ENCODE results near the gene SLIT3.
A peak's percentile ranks its signal among the peaks of the same experiment; 100 is the strongest.

The SLIT3 gene

GRCh38 chr5:169301986-169302385 lies 1.0 kb upstream of the SLIT3 start:
- TF ChIP-seq EZH2phosphoT487 (IDR thresholded peaks at IDR 0.05; ENCODE audit: borderline replicate concordance, low read length): no peak
- TF ChIP-seq CTCF (IDR thresholded peaks at IDR 0.05; ENCODE audit: low read depth, low read length, poor library complexity, severe bottlenecking): no peak
- Histone ChIP-seq H3K36me3 (ENCODE audit: control insufficient read depth, low read length) (no peaks in the 10 kb centered on the region), H3K4me1 (ENCODE audit: control insufficient read depth, low read length) (peaks cover 5% of the 10 kb centered on the region), H3K79me2 (ENCODE audit: control insufficient read depth, low read length) (no peaks in the 10 kb centered on the region), H3F3A (ENCODE audit: control insufficient read depth, insufficient read depth) (no peaks in the 10 kb centered on the region), H3K4me2 (ENCODE audit: low read length) (peak overlapping the region; percentile 30), H3K9me2 (replicated peaks; ENCODE audit: control insufficient read depth, low read length) (no peaks in the 10 kb centered on the region), H3K9me3 (ENCODE audit: control insufficient read depth, insufficient read depth, low read length) (no peaks in the 10 kb centered on the region), H4K20me1 (ENCODE audit: control insufficient read depth, insufficient read depth, low read depth, low read length) (no peaks in the 10 kb centered on the region), H3K27me3 (ENCODE audit: control insufficient read depth, low read length) (peaks cover 9% of the 10 kb centered on the region), H3K4me3 (ENCODE audit: low read length) (no peak overlapping the region), H3K27ac (ENCODE audit: low read depth, low read length) (no peak overlapping the region)

GRCh38 chr5:169301386-169301934 lies 521 bp upstream of the SLIT3 start:
- Histone ChIP-seq H3K36me3 (ENCODE audit: control insufficient read depth, low read length) (no peaks in the 10 kb centered on the region), H3K4me3 (ENCODE audit: low read length) (no peak overlapping the region), H3K4me2 (ENCODE audit: low read length) (no peak overlapping the region), H3K27me3 (ENCODE audit: control insufficient read depth, low read length) (peaks cover 9% of the 10 kb centered on the region), H3K27ac (ENCODE audit: low read depth, low read length) (no peak overlapping the region), H3F3A (ENCODE audit: control insufficient read depth, insufficient read depth) (no peaks in the 10 kb centered on the region), H3K9me2 (replicated peaks; ENCODE audit: control insufficient read depth, low read length) (no peaks in the 10 kb centered on the region), H3K9me3 (ENCODE audit: control insufficient read depth, insufficient read depth, low read length) (no peaks in the 10 kb centered on the region), H3K79me2 (ENCODE audit: control insufficient read depth, low read length) (no peaks in the 10 kb centered on the region), H4K20me1 (ENCODE audit: control insufficient read depth, insufficient read depth, low read depth, low read length) (no peaks in the 10 kb centered on the region), H3K4me1 (ENCODE audit: control insufficient read depth, low read length) (peaks cover 5% of the 10 kb centered on the region)
- TF ChIP-seq EZH2phosphoT487 (IDR thresholded peaks at IDR 0.05; ENCODE audit: borderline replicate concordance, low read length) (no peak), CTCF (IDR thresholded peaks at IDR 0.05; ENCODE audit: low read depth, low read length, poor library complexity, severe bottlenecking) (no peak)

GRCh38 chr5:169299663-169300467 lies 1.1 kb downstream of the SLIT3 start:
- Histone ChIP-seq H3K4me2 (ENCODE audit: low read length) (no peak overlapping the region), H3K9me3 (ENCODE audit: control insufficient read depth, insufficient read depth, low read length) (no peaks in the 10 kb centered on the region), H3K9me2 (replicated peaks; ENCODE audit: control insufficient read depth, low read length) (no peaks in the 10 kb centered on the region), H4K20me1 (ENCODE audit: control insufficient read depth, insufficient read depth, low read depth, low read length) (no peaks in the 10 kb centered on the region), H3K79me2 (ENCODE audit: control insufficient read depth, low read length) (no peaks in the 10 kb centered on the region), H3K4me1 (ENCODE audit: control insufficient read depth, low read length) (peaks cover 5% of the 10 kb centered on the region), H3K36me3 (ENCODE audit: control insufficient read depth, low read length) (no peaks in the 10 kb centered on the region), H3K27ac (ENCODE audit: low read depth, low read length) (no peak overlapping the region), H3F3A (ENCODE audit: control insufficient read depth, insufficient read depth) (no peaks in the 10 kb centered on the region), H3K4me3 (ENCODE audit: low read length) (no peak overlapping the region), H3K27me3 (ENCODE audit: control insufficient read depth, low read length) (peaks cover 9% of the 10 kb centered on the region)
- TF ChIP-seq EZH2phosphoT487 (IDR thresholded peaks at IDR 0.05; ENCODE audit: borderline replicate concordance, low read length): no peak
- TF ChIP-seq CTCF (IDR thresholded peaks at IDR 0.05; ENCODE audit: low read depth, low read length, poor library complexity, severe bottlenecking): no peak

Measured in DOHH2 (cell line).